Activated CD8-positive, alpha-beta T cell treated with anti-CD3 and anti-CD28 coated beads for 36 hours (primary cell): ENCODE measurements around the gene ARSI. TPM values are rescaled to one million over a fixed set of nuclear protein-coding genes. Genes with fewer than 3 reads are reported as not detected.
A peak's percentile ranks its signal among the peaks of the same experiment; 100 is the strongest.

Source experiments
- ATAC-seq: fragments of 200-7000 bp; cut with Tn5 transposase; one replicate; pipeline ENCODE4 v1.10.0; 2021; ENCODE audit warnings: mild to moderate bottlenecking, moderate library complexity
- CTCF ChIA-PET: fragments of 350-600 bp; sonication (Branson Sonifier 250); formaldehyde crosslinking; loops from one replicate; lab custom pipeline; 2021; ENCODE audit warnings: antibody characterized with exemption; lab: Charles Lee
- POLR2A ChIA-PET: fragments of 350-600 bp; sonication (Branson Sonifier 250); formaldehyde crosslinking; loops from one replicate; lab custom pipeline; 2021; ENCODE audit warnings: antibody characterized with exemption; lab: Charles Lee
- DNase-seq: peaks from one replicate; pipeline ENCODE4 v3.0.0-alpha.2; 2020
- H3K27ac Mint-ChIP-seq: one replicate; pipeline ENCODE4 v1.8.0; 2021; ENCODE audit warnings: mild to moderate bottlenecking, mixed read lengths
- H3K27me3 Mint-ChIP-seq: one replicate; pipeline ENCODE4 v1.8.0; 2021; ENCODE audit warnings: mixed read lengths
- H3K36me3 Mint-ChIP-seq: one replicate; pipeline ENCODE4 v1.8.0; 2021; ENCODE audit warnings: low read depth, mixed read lengths
- H3K4me1 Mint-ChIP-seq: one replicate; pipeline ENCODE4 v1.8.0; 2021; ENCODE audit warnings: low read depth, mixed read lengths
- H3K4me3 Mint-ChIP-seq: one replicate; pipeline ENCODE4 v1.8.0; 2021; ENCODE audit warnings: mild to moderate bottlenecking, moderate library complexity, mixed read lengths
- H3K9me3 Mint-ChIP-seq: one replicate; pipeline ENCODE4 v1.8.0; 2021; ENCODE audit warnings: mixed read lengths
- CTCF ChIP-seq: fragments of 200-600 bp; IDR thresholded peaks from one replicate; pipeline ENCODE4 v1.8.0; 2022; ENCODE audit warnings: antibody characterized with exemption, mild to moderate bottlenecking
- intact Hi-C: fragments of 100-400 bp; cut with micrococcal nuclease; formaldehyde crosslinking; loops from one replicate; pipeline ENCODE4 v1.10.0; 2022
- total RNA-seq, 2 experiments: library from RNA; stranded (reverse); gene quantifications; one replicate each; pipeline ENCODE4 v1.2.3, GENCODE V29; 2021

ARSI gene
- total RNA-seq, 2 experiments from 2014 or later = not detected

- DNase-seq = no peak
- Mint-ChIP-seq H3K4me1 (peaks cover 3% of the 10 kb centered on the region), H3K27ac (no peak overlapping the region), H3K36me3 (no peaks in the 10 kb centered on the region), H3K4me3 (no peak overlapping the region), H3K9me3 (no peaks in the 10 kb centered on the region), H3K27me3 (no peaks in the 10 kb centered on the region)
- ChIA-PET POLR2A (no interaction called here), CTCF (no interaction called here)
- TF ChIP-seq CTCF = no peak
- intact Hi-C loops = no loop called here
- no peak for ATAC-seq
These were observed 20.4 kb upstream of the ARSI start for GRCh38 chr5:150323092-150323491.

- DNase-seq = no peak
- H3K9me3 Mint-ChIP-seq = no peaks in the 10 kb centered on the region
- TF ChIP-seq CTCF = no peak
- no peaks in the 10 kb centered on the region for H3K36me3 Mint-ChIP-seq
- ChIA-PET POLR2A (no interaction called here), CTCF (no interaction called here)
- H3K27ac Mint-ChIP-seq = no peak overlapping the region
- no peaks in the 10 kb centered on the region for H3K27me3 Mint-ChIP-seq
- peak; percentile 55 for ATAC-seq
- intact Hi-C loops = no loop called here
- no peak overlapping the region for H3K4me3 Mint-ChIP-seq
- peaks cover 3% of the 10 kb centered on the region for H3K4me1 Mint-ChIP-seq
These were observed 19.5 kb upstream of the ARSI start for GRCh38 chr5:150322202-150322601.

- H3K36me3 Mint-ChIP-seq = no peaks in the 10 kb centered on the region
- peaks cover 3% of the 10 kb centered on the region for H3K4me1 Mint-ChIP-seq
- ATAC-seq (no peak), DNase-seq (no peak)
- no peak overlapping the region for H3K4me3 Mint-ChIP-seq
- no peaks in the 10 kb centered on the region for H3K27me3 Mint-ChIP-seq
- POLR2A ChIA-PET = no interaction called here
- no peak for TF ChIP-seq CTCF
- CTCF ChIA-PET = no interaction called here
- H3K27ac Mint-ChIP-seq = no peak overlapping the region
- intact Hi-C loops = no loop called here
- no peaks in the 10 kb centered on the region for H3K9me3 Mint-ChIP-seq
These were observed 19.1 kb upstream of the ARSI start for GRCh38 chr5:150321784-150322183.

- POLR2A ChIA-PET = interaction anchor here (0.7 kb wide), 1 partner anchor 11 kb away, joined by 4 read pairs; no protein-coding TSS in a partner anchor
- CTCF ChIA-PET = no interaction called here
- no peaks in the 10 kb centered on the region for H3K27me3 Mint-ChIP-seq
- no peaks in the 10 kb centered on the region for H3K9me3 Mint-ChIP-seq
- peaks cover 3% of the 10 kb centered on the region for H3K4me1 Mint-ChIP-seq
- DNase-seq (no peak), ATAC-seq (no peak)
- no peak for TF ChIP-seq CTCF
- H3K27ac Mint-ChIP-seq = no peak overlapping the region
- no peaks in the 10 kb centered on the region for H3K36me3 Mint-ChIP-seq
- intact Hi-C loops = no loop called here
- no peak overlapping the region for H3K4me3 Mint-ChIP-seq
These were observed 18.5 kb upstream of the ARSI start for GRCh38 chr5:150321211-150321610.

- ATAC-seq (no peak), DNase-seq (no peak)
- TF ChIP-seq CTCF = no peak
- Mint-ChIP-seq H3K27ac (no peak overlapping the region), H3K4me1 (peaks cover 3% of the 10 kb centered on the region), H3K4me3 (no peak overlapping the region), H3K27me3 (no peaks in the 10 kb centered on the region), H3K9me3 (no peaks in the 10 kb centered on the region), H3K36me3 (no peaks in the 10 kb centered on the region)
- intact Hi-C loops = no loop called here
- POLR2A ChIA-PET = no interaction called here
- CTCF ChIA-PET = no interaction called here
These were observed 17.4 kb upstream of the ARSI start for GRCh38 chr5:150320044-150320613.
